ENCODE measurements around the gene NPAS3. TPM values are rescaled to one million over a fixed set of nuclear protein-coding genes. Genes with fewer than 3 reads are reported as not detected.

Gene NPAS3
- total and polyA plus RNA-seq, 2 donors (not counting 1 experiment from before 2014, with no cell fraction given) = 0.10 to 0.50 TPM

GRCh38 chr14:33717866-33718265 is 779.2 kb downstream of the NPAS3 start:
- Histone ChIP-seq H3K79me2 (ENCODE audit: control insufficient read depth, insufficient read depth, low read length) (no peaks in the 10 kb centered on the region), H3K9me3 (ENCODE audit: control insufficient read depth, insufficient read depth, low read depth, low read length) (no peaks in the 10 kb centered on the region), H3K4me3 (replicated peaks in 1 of 4; ENCODE audit: control extremely low read depth in 1 of 4, insufficient read depth in 1 of 4, low read depth in 3 of 4, low read length in 4 of 4) (no peak overlapping the region), H3K4me1 (ENCODE audit: control insufficient read depth, extremely low read depth, insufficient read depth, low read length) (no peaks in the 10 kb centered on the region), H3K36me3 (ENCODE audit: control insufficient read depth, insufficient read depth, low read length) (no peaks in the 10 kb centered on the region), H3K27me3 (ENCODE audit: control insufficient read depth, insufficient read depth, low read length) (no peaks in the 10 kb centered on the region), H2AFZ (ENCODE audit: low read length) (no peak overlapping the region), H3K27ac (ENCODE audit: insufficient read depth, low read length) (no peak overlapping the region), H3K4me2 (ENCODE audit: extremely low read depth, insufficient read depth, low read length) (no peak overlapping the region), H4K20me1 (ENCODE audit: control insufficient read depth, extremely low read depth, insufficient read depth, low read length) (no peaks in the 10 kb centered on the region), H3K9ac (ENCODE audit: insufficient read depth, low read length) (no peak overlapping the region)
- DNase-seq (ENCODE audit: low read depth in 2 of 2) = peak in 1 of 2 donors; percentile 17
- TF ChIP-seq EZH2 (IDR thresholded peaks at IDR 0.05; ENCODE audit: low read length, missing control alignments) = no peak
- TF ChIP-seq, protein P1, sequence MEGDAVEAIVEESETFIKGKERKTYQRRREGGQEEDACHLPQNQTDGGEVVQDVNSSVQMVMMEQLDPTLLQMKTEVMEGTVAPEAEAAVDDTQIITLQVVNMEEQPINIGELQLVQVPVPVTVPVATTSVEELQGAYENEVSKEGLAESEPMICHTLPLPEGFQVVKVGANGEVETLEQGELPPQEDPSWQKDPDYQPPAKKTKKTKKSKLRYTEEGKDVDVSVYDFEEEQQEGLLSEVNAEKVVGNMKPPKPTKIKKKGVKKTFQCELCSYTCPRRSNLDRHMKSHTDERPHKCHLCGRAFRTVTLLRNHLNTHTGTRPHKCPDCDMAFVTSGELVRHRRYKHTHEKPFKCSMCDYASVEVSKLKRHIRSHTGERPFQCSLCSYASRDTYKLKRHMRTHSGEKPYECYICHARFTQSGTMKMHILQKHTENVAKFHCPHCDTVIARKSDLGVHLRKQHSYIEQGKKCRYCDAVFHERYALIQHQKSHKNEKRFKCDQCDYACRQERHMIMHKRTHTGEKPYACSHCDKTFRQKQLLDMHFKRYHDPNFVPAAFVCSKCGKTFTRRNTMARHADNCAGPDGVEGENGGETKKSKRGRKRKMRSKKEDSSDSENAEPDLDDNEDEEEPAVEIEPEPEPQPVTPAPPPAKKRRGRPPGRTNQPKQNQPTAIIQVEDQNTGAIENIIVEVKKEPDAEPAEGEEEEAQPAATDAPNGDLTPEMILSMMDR (conservative IDR thresholded peaks at IDR 0.05 in 1 of 2, IDR thresholded peaks at IDR 0.05 in 1 of 2; ENCODE audit: low read depth in 1 of 2, low read length in 2 of 2) = no peak

DNA sequence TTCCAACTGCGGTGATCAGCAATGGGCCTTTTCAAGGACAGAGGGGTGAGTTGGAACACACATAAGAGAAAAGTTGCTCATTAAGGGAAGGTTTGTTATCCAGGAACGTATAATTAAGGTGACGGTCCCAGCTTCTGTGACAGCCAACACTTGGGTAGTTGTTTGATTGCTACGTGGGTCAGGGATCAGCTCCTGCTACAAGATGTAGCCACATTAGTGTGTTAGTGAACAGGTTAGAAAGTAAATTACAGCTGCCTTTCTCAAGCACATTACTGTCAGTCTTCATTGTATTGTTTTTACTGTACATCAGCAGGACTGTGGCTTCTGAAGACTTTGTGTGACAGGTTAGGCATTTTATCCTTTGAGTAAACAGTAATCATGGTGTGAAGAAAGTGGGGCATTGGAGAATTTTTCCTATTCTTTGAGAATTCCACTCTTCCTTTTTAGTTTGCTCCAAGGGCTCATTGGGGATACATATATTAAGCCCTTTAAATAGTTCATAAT is 781.7 kb downstream of the NPAS3 start:
- Histone ChIP-seq H3K27ac (ENCODE audit: insufficient read depth, low read length) (no peak overlapping the region), H3K4me2 (ENCODE audit: extremely low read depth, insufficient read depth, low read length) (no peak overlapping the region), H3K27me3 (ENCODE audit: control insufficient read depth, insufficient read depth, low read length) (no peaks in the 10 kb centered on the region), H3K9me3 (ENCODE audit: control insufficient read depth, insufficient read depth, low read depth, low read length) (no peaks in the 10 kb centered on the region), H3K79me2 (ENCODE audit: control insufficient read depth, insufficient read depth, low read length) (no peaks in the 10 kb centered on the region), H3K4me3 (replicated peaks in 1 of 4; ENCODE audit: control extremely low read depth in 1 of 4, insufficient read depth in 1 of 4, low read depth in 3 of 4, low read length in 4 of 4) (no peak overlapping the region), H3K4me1 (ENCODE audit: control insufficient read depth, extremely low read depth, insufficient read depth, low read length) (no peaks in the 10 kb centered on the region), H3K36me3 (ENCODE audit: control insufficient read depth, insufficient read depth, low read length) (no peaks in the 10 kb centered on the region), H3K9ac (ENCODE audit: insufficient read depth, low read length) (no peak overlapping the region), H2AFZ (ENCODE audit: low read length) (no peak overlapping the region), H4K20me1 (ENCODE audit: control insufficient read depth, extremely low read depth, insufficient read depth, low read length) (no peaks in the 10 kb centered on the region)
- DNase-seq (ENCODE audit: low read depth in 2 of 2) = no peak
- TF ChIP-seq EZH2 (IDR thresholded peaks at IDR 0.05; ENCODE audit: low read length, missing control alignments) = no peak
- TF ChIP-seq, protein P1 (conservative IDR thresholded peaks at IDR 0.05 in 1 of 2, IDR thresholded peaks at IDR 0.05 in 1 of 2; ENCODE audit: low read depth in 1 of 2, low read length in 2 of 2) = no peak

- no peak overlapping the region for H3K9ac ChIP-seq (ENCODE audit: insufficient read depth, low read length)
- DNase-seq (ENCODE audit: low read depth in 2 of 2) = no peak
- H3K9me3 ChIP-seq (ENCODE audit: control insufficient read depth, insufficient read depth, low read depth, low read length) = no peaks in the 10 kb centered on the region
- TF ChIP-seq EZH2 (IDR thresholded peaks at IDR 0.05; ENCODE audit: low read length, missing control alignments) = no peak
- TF ChIP-seq, protein P1 (conservative IDR thresholded peaks at IDR 0.05 in 1 of 2, IDR thresholded peaks at IDR 0.05 in 1 of 2; ENCODE audit: low read depth in 1 of 2, low read length in 2 of 2) = no peak
- H3K27ac ChIP-seq (ENCODE audit: insufficient read depth, low read length) = no peak overlapping the region
- H3K36me3 ChIP-seq (ENCODE audit: control insufficient read depth, insufficient read depth, low read length) = no peaks in the 10 kb centered on the region
- H2AFZ ChIP-seq (ENCODE audit: low read length) = no peak overlapping the region
- H3K4me1 ChIP-seq (ENCODE audit: control insufficient read depth, extremely low read depth, insufficient read depth, low read length) = no peaks in the 10 kb centered on the region
- H3K79me2 ChIP-seq (ENCODE audit: control insufficient read depth, insufficient read depth, low read length) = no peaks in the 10 kb centered on the region
- no peak overlapping the region for H3K4me3 ChIP-seq (replicated peaks in 1 of 4; ENCODE audit: control extremely low read depth in 1 of 4, insufficient read depth in 1 of 4, low read depth in 3 of 4, low read length in 4 of 4)
- no peaks in the 10 kb centered on the region for H4K20me1 ChIP-seq (ENCODE audit: control insufficient read depth, extremely low read depth, insufficient read depth, low read length)
- H3K27me3 ChIP-seq (ENCODE audit: control insufficient read depth, insufficient read depth, low read length) = no peaks in the 10 kb centered on the region
- no peak overlapping the region for H3K4me2 ChIP-seq (ENCODE audit: extremely low read depth, insufficient read depth, low read length)
These were observed 788.0 kb downstream of the NPAS3 start for GRCh38 chr14:33726685-33727084.
